ENCODE data around the gene APOLD1. TPM values are rescaled to one million over a fixed set of nuclear protein-coding genes. Genes with fewer than 3 reads are reported as not detected.
A peak's percentile ranks its signal among the peaks of the same experiment; 100 is the strongest.

Gene APOLD1
- polyA plus RNA-seq, 1 donor (not counting 4 experiments of a cell fraction or from before 2014, with no cell fraction given), result 0.34 TPM

DNA sequence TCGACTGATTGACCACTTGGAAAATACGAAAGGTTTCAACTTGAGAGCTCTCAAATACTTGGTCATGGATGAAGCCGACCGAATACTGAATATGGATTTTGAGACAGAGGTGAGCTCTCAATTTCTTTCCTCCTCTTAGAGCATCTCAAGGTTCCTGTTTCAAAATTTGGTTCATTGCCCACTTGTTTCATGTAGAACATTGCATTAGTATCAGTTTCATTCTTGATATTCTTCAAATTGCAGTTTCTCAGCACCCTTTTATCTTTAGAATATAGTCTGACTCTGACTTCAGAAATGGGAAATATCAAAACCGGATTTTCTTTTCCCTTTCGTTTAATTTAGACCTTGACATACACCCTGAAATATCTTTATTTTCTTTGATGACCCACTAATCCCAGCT, 36.5 kb downstream of the APOLD1 start:
- H3K4me3 ChIP-seq (ENCODE audit: control insufficient read depth in 2 of 3, extremely low read depth in 1 of 3, insufficient read depth in 2 of 3, low read depth in 1 of 3, low read length in 3 of 3), result no peak overlapping the region
- H3K27ac ChIP-seq (ENCODE audit: control insufficient read depth, insufficient read depth, low read length), result no peak overlapping the region
- TF ChIP-seq, protein P1, sequence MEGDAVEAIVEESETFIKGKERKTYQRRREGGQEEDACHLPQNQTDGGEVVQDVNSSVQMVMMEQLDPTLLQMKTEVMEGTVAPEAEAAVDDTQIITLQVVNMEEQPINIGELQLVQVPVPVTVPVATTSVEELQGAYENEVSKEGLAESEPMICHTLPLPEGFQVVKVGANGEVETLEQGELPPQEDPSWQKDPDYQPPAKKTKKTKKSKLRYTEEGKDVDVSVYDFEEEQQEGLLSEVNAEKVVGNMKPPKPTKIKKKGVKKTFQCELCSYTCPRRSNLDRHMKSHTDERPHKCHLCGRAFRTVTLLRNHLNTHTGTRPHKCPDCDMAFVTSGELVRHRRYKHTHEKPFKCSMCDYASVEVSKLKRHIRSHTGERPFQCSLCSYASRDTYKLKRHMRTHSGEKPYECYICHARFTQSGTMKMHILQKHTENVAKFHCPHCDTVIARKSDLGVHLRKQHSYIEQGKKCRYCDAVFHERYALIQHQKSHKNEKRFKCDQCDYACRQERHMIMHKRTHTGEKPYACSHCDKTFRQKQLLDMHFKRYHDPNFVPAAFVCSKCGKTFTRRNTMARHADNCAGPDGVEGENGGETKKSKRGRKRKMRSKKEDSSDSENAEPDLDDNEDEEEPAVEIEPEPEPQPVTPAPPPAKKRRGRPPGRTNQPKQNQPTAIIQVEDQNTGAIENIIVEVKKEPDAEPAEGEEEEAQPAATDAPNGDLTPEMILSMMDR (optimal IDR thresholded peaks at IDR 0.05 in 1 of 3, IDR thresholded peaks at IDR 0.05 in 1 of 3, conservative IDR thresholded peaks at IDR 0.05 in 1 of 3; ENCODE audit: extremely low read depth in 1 of 3, insufficient read depth in 2 of 3, low read length in 3 of 3), result no peak
- no peak for TF ChIP-seq EZH2 (IDR thresholded peaks at IDR 0.05; ENCODE audit: low read length)
- H3K9me3 ChIP-seq (ENCODE audit: control insufficient read depth, low read depth, low read length), result no peaks in the 10 kb centered on the region
- no peak overlapping the region for H3K9ac ChIP-seq (ENCODE audit: control insufficient read depth, extremely low read depth, insufficient read depth, low read length)
- dilution Hi-C loops (cut with MboI; ENCODE audit: extremely low pct_ligation_motif_present, low sequenced_read_pairs), result no loop called here
- peaks cover 36% of the 10 kb centered on the region for H3K4me1 ChIP-seq (ENCODE audit: control insufficient read depth, extremely low read depth, insufficient read depth, low read length)
- DNase-seq (ENCODE audit: low read depth, low spot score) (no peak), FAIRE-seq (no peak)
- H2AFZ ChIP-seq (ENCODE audit: control insufficient read depth, low read length), result no peak overlapping the region
- peaks cover 21 to 37% of the 10 kb centered on the region in 2 experiments for H3K36me3 ChIP-seq (ENCODE audit: control insufficient read depth in 2 of 2, extremely low read depth in 1 of 2, insufficient read depth in 2 of 2, low read length in 2 of 2)
- peaks cover 43% of the 10 kb centered on the region for H3K79me2 ChIP-seq (ENCODE audit: control insufficient read depth, insufficient read depth, low read length)
- no peaks in the 10 kb centered on the region for H4K20me1 ChIP-seq (ENCODE audit: control insufficient read depth, extremely low read depth, insufficient read depth, low read length)
- H3K4me2 ChIP-seq (ENCODE audit: control insufficient read depth, extremely low read depth, insufficient read depth, low read depth, low read length), result no peak overlapping the region
- H3K27me3 ChIP-seq (ENCODE audit: control insufficient read depth, extremely low read depth, insufficient read depth, low read length), result no peaks in the 10 kb centered on the region
- no peaks in the 10 kb centered on the region for H3K9me1 ChIP-seq (ENCODE audit: control insufficient read depth, extremely low read depth, insufficient read depth, low read length)

- dilution Hi-C loops (cut with MboI; ENCODE audit: extremely low pct_ligation_motif_present, low sequenced_read_pairs), result no loop called here
- no peak overlapping the region for H3K9ac ChIP-seq (ENCODE audit: control insufficient read depth, extremely low read depth, insufficient read depth, low read length)
- H4K20me1 ChIP-seq (ENCODE audit: control insufficient read depth, extremely low read depth, insufficient read depth, low read length), result no peaks in the 10 kb centered on the region
- H3K36me3 ChIP-seq (ENCODE audit: control insufficient read depth in 2 of 2, extremely low read depth in 1 of 2, insufficient read depth in 2 of 2, low read length in 2 of 2), result peaks cover 25 to 39% of the 10 kb centered on the region in 2 experiments
- no peaks in the 10 kb centered on the region for H3K27me3 ChIP-seq (ENCODE audit: control insufficient read depth, extremely low read depth, insufficient read depth, low read length)
- peak overlapping the region; percentile 22 for H3K27ac ChIP-seq (ENCODE audit: control insufficient read depth, insufficient read depth, low read length)
- no peak overlapping the region for H3K4me3 ChIP-seq (ENCODE audit: control insufficient read depth in 2 of 3, extremely low read depth in 1 of 3, insufficient read depth in 2 of 3, low read depth in 1 of 3, low read length in 3 of 3)
- H3K9me1 ChIP-seq (ENCODE audit: control insufficient read depth, extremely low read depth, insufficient read depth, low read length), result no peaks in the 10 kb centered on the region
- H3K9me3 ChIP-seq (ENCODE audit: control insufficient read depth, low read depth, low read length), result no peaks in the 10 kb centered on the region
- no peak overlapping the region for H2AFZ ChIP-seq (ENCODE audit: control insufficient read depth, low read length)
- FAIRE-seq (no peak), DNase-seq (ENCODE audit: low read depth, low spot score) (no peak)
- H3K4me2 ChIP-seq (ENCODE audit: control insufficient read depth, extremely low read depth, insufficient read depth, low read depth, low read length), result no peak overlapping the region
- H3K79me2 ChIP-seq (ENCODE audit: control insufficient read depth, insufficient read depth, low read length), result peaks cover 34% of the 10 kb centered on the region
- peaks cover 36% of the 10 kb centered on the region for H3K4me1 ChIP-seq (ENCODE audit: control insufficient read depth, extremely low read depth, insufficient read depth, low read length)
- no peak for TF ChIP-seq EZH2 (IDR thresholded peaks at IDR 0.05; ENCODE audit: low read length)
- TF ChIP-seq, protein P1 (optimal IDR thresholded peaks at IDR 0.05 in 1 of 3, IDR thresholded peaks at IDR 0.05 in 1 of 3, conservative IDR thresholded peaks at IDR 0.05 in 1 of 3; ENCODE audit: extremely low read depth in 1 of 3, insufficient read depth in 2 of 3, low read length in 3 of 3), result no peak
These were observed 37.4 kb downstream of the APOLD1 start for GRCh38 chr12:12822886-12823285.
